Measurements from ENCODE around the gene REN. TPM values are rescaled to one million over a fixed set of nuclear protein-coding genes. Genes with fewer than 3 reads are reported as not detected.

Gene REN
- total RNA-seq, 1 donor from 2014 or later, result not detected

DNA sequence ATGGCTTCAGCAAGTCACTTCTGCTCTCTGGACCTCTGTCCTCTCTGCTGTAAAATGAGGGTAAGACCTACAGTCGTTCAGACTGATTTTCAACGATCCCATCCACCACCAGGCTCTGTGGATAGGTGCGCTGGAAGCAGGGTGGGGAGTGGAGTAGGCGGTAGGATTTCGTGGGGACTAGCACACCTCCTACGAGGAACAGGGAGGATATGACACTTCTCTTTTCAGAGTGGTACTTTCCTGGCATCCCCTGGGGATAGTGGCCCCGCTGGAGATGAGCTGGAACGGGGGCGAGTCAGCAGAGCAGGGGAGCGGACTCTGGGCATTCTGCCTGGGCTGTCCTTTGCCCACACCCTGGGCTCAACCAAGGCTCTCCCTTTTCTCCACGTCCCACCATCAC lies 32.0 kb downstream of the REN start:
- no peak for DNase-seq (ENCODE audit: low read depth)

DNA sequence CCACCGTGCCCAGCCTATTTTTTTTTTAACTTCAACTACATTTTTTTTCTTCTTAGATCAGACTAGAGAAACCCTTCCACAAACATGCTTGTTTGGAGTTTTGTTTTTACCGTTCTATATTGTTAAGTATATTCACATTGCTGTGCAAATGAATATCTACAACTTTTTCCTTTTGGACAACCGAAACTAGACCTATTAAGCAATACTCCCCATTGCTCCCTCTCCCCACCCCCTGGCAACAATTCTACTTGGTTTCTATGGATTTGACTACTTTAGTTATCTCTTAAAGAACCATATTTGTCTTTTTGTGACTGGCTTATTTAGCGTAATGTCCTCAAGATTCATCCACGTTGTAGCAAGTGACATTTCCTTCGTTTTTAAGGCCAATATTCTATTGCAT lies 33.4 kb downstream of the REN start:
- DNase-seq (ENCODE audit: low read depth), result no peak

DNA sequence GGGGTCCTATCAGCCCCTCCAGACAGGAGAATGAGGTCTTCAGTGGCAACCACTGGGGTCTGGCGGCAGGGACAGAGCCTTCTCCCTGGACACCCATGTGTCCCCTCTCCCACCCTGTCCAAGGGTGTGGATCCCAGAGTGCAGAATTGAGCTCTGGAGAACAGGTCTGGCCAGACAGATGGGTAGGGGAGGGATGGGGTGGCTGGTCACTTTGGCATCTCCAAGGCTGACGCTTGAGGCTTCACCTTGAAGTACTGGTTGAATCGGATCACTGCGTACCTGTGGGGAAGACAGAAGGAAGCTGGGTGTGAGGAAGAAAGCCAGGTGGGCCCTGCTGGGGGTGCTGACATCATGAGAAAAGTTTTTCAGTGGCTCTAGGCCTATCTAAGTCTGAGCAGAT lies 34.2 kb downstream of the REN start:
- no peak for DNase-seq (ENCODE audit: low read depth)

DNA sequence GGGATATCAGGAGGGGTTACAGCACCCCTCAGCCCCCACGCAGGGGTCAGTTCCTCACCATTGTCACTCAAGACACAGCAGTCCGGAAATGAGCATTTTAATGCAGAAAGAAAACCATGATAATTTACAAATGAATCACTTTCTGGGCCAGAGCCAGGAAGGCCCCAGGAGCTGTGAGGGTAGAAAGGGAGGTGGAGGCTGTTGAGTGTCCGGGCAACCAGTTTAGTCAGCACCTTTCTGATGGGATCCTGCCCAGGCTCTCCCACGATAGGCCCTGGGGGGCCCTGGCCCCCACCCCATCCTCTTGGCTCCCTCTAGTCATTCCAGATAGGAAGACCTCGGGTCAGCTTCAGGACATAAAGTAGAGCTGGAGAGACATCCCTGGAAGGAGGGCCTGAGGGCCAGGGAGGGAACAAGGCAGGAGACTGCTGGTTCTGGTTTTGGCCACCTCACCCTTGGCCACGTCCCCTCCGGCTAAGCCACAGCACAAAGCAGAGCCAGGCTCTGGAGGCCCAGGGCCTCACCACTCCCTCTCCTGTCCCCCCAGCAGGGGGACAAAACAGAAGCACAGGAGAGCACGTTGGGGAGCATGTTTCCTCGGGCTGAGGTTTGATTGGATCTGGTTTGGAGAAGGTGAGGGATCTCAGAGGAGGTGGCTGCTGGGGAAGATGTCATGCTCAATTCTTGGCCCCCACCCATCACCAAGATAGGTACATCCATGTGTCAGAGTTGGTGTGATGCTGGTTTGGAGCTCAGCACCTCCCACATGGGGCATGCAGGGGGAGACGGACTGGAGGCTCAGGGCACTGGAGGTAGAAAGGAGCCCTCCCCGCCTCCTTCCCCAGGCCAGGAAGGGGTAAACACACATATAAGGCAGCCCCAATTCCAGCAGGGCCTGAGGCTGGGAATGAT lies 34.9 kb downstream of the REN start:
- DNase-seq (ENCODE audit: low read depth), result peak; percentile 61

- DNase-seq (ENCODE audit: low read depth), result peak; percentile 28
These were observed 36.0 kb downstream of the REN start for GRCh38 chr1:204130178-204130577.

GRCh38 chr1:204128964-204129896 lies 36.9 kb downstream of the REN start:
- DNase-seq (ENCODE audit: low read depth), result peak; percentile 58

GRCh38 chr1:204128464-204128963 lies 37.6 kb downstream of the REN start:
- no peak for DNase-seq (ENCODE audit: low read depth)

DNA sequence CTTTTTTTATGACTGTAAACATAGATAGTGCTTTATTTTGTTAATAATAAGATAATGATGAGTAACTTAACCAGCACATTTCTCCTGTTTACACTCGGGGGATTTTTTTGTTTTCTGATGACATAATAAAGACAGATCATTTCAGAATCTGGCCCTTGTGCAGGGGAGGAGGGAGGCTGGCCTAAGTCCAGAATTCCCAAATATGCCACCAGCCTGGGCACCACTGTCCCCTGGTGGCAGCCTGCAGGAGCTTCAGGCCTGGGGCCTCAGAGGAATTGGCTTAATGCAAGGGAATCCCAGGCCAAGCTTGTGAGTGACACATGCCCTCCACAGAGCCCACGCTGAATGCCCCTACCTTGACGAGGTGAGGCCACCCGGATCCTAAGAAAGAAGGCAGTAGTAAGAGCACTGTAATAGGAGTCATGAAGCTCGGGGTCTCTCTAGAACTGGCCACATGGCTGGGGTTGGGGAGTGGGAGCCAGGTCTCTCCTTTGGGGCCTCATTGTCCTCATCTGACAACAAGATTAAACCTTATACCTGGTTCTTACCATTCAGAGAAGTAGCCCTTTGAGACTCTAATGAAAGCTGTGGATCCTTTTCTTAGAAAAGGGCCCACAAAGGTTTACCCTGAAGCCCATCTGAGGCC lies 38.4 kb downstream of the REN start:
- peak; percentile 85 for DNase-seq (ENCODE audit: low read depth)

DNA sequence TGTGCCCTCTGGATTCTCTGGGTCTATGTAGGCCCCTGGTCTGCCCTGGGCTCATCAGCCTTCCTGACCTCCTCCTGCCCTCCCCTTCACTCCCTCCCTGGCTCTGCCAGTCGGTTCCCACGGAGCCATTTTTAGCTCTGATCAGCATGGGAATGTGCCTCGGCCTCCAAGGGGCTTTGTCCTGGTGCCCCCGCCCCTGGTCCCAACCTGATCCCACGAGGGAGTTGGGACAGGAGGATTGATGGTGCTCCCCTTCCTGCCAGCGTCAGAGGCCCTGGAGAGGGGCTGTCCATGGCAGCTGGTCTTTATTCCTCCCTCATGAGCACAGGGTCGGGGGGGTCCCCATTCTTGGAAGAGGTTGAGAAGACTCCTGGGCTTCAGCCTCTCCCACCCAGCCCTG lies 39.2 kb downstream of the REN start:
- DNase-seq (ENCODE audit: low read depth), result no peak

DNA sequence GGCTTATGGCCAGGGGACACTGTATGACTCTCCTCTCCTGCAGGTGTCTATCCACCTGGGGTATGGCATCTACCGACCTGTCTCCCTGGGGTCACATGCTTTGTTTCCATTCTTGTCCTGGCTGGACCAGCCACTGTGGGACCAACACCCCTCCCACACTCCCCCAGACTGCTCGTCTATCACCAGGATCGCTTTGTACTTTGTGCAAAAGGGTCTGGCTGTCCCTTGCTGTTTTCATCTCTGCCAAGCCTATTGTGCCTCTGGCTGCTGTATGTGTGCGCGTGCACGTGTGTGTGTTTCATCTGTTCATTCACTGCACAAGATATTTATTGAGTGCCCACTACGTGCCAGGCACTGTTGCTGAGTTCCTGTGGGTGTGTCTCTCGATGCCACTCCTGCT lies 39.8 kb downstream of the REN start:
- DNase-seq (ENCODE audit: low read depth), result no peak

GRCh38 chr1:204125759-204126351 lies 40.3 kb downstream of the REN start:
- DNase-seq (ENCODE audit: low read depth), result no peak

- no peak for DNase-seq (ENCODE audit: low read depth)
These were observed 41.5 kb downstream of the REN start for GRCh38 chr1:204124639-204125038.

GRCh38 chr1:204123376-204123775 lies 42.8 kb downstream of the REN start:
- no peak for DNase-seq (ENCODE audit: low read depth)

DNA sequence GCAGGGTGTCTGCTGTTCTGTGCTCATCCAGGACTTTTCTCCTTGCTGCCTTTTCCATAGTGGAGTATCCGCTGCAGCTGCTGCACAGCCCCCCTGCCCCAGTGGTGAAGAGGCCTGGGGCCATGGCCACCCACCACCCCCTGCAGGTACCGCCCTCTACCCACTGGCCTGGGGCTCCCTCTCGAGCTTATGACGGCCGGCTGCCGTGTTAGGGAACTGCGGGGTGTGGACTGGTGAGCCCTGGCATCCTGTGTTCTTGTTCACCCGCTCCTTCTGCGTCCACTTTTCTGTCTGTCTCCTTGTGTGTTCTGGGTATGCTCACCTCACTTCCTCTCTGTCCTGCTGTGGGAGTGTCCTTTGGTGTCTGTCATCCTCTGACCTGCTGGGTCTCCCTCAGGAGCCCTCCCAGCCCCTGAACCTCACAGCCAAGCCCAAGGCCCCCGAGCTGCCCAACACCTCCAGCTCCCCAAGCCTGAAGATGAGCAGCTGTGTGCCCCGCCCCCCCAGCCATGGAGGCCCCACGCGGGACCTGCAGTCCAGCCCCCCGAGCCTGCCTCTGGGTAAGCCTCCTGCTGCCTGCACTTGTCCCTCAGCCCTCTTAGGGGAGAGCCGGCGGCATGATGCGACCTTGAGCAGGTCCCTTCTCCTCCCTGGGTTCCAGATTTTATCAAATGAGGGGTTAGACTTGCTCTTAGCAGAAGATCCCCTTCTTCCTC lies 44.1 kb downstream of the REN start:
- no peak for DNase-seq (ENCODE audit: low read depth)

DNA sequence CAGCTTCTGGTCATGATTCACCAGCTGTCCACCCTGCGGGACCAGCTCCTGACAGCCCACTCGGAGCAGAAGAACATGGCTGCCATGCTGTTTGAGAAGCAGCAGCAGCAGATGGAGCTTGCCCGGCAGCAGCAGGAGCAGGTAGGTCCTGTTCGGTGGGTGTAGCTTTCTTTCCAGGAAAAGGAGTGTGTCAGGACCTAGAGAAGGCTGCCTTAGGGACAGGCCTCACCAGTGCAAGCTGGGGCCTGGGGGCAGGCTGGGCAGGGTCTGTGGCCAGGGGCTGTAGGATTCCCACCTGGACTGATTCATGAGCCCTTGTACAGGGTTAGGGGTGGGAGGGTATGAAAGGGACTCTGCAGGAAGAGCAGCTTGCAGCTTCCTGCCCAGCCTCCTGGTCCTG lies 49.6 kb downstream of the REN start:
- no peak for DNase-seq (ENCODE audit: low read depth)

GRCh38 chr1:204115116-204115515 lies 51.0 kb downstream of the REN start:
- no peak for DNase-seq (ENCODE audit: low read depth)

DNA sequence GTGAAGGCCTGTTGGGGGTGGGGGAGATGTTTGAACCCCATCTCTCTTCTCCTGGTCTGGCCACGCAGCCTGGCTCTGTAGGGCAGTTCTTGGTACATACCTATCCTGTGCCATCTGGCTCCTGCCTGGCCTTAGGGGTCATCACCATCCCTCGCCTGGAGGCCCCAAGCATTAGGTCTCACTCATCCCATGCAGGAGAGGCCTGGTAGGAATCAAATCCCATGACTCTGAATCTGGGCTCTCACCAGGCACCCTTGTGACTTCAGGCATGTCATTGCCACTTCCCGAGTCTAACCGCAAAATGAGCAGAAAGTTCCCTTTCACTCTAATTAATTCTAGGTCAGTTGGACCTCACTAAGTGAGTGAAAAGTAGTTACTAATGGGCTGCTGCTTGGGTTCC lies 51.5 kb downstream of the REN start:
- DNase-seq (ENCODE audit: low read depth), result no peak

- DNase-seq (ENCODE audit: low read depth), result no peak
These were observed 52.2 kb downstream of the REN start for GRCh38 chr1:204113896-204114295.

DNA sequence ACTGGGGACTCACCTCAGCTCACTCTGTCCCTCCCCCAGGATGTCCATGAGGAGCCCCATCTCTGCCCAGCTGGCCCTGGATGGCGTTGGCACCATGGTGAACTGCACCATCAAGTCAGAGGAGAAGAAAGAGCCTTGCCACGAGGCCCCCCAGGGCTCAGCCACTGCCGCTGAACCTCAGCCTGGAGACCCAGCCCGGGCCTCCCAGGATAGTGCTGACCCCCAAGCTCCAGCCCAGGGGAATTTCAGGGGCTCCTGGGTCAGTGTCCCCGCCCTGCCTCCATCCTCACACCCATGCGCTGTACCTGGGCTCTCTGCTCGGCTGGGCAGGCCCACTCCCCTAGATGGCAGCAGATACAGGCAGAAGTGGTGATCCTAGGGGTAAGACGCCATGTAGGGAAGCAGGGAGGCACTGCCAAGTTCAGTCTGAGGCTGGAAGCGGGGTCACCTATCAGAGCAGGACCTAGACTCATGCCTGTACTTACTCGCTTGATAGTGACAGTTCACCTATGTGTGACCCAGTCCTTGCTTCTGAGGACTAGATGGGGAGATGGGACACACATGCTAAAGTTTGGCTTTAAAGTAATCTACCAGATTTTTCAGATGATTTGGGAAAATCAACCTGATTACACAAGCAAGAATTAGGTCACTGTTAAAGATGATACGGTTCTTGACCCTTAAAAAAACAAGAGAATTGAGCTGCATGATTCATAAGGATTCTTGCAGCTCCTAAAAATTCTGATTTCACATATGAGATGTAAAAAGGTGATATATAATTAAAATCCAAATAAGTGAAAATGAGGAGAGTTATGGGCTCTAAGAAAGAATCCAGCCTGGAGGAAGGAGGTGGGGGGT lies 53.0 kb downstream of the REN start:
- DNase-seq (ENCODE audit: low read depth), result no peak

Measured in myocyte (in vitro differentiated cells).